IMR-90 (cell line): ENCODE results near the gene ROBO1. TPM values are rescaled to one million over a fixed set of nuclear protein-coding genes. Genes with fewer than 3 reads are reported as not detected.

Experiments used
- ATAC-seq: fragments of 200-7000 bp; cut with Tn5 transposase; 2 replicates; pipeline ENCODE4 v1.9.1; 2020; ENCODE audit warnings: low read depth, mild to moderate bottlenecking, moderate library complexity
- BruUV-seq: library from RNA; stranded (reverse); fragments of 400-500 nt; replicated peaks from 2 replicates; lab custom pipeline; 2021; lab: Mats Ljungman, UMichigan
- CTCF ChIA-PET: fragments of 300-600 bp; formaldehyde crosslinking; extraction: SDS; loops from one replicate; lab custom pipeline; 2021; ENCODE audit warnings: antibody characterized with exemption; lab: Yijun Ruan, JAX
- POLR2A ChIA-PET: fragments of 300-600 bp; sonication (Branson Sonifier 250); formaldehyde crosslinking; loops from one replicate; lab custom pipeline; 2022; ENCODE audit warnings: antibody characterized with exemption; ENCODE audit not compliant: unreplicated experiment; lab: Charles Lee
- DNase-seq: peaks from one replicate; pipeline ENCODE4 v3.0.0; 2013
- H2AFZ ChIP-seq: replicated peaks from 2 replicates; pipeline ENCODE3; 2013; ENCODE audit warnings: low read length, mild to moderate bottlenecking; ENCODE audit not compliant: poor library complexity
- H2AK5ac ChIP-seq: 2 replicates; pipeline ENCODE4 v1.6.1; 2013; ENCODE audit warnings: low read depth, low read length, inconsistent platforms
- H2AK9ac ChIP-seq: replicated peaks from 2 replicates; pipeline ENCODE3; 2013; ENCODE audit warnings: mild to moderate bottlenecking, low read depth, low read length, moderate library complexity; ENCODE audit not compliant: poor library complexity
- H2BK120ac ChIP-seq: 2 replicates; pipeline ENCODE4 v1.6.1; 2013; ENCODE audit warnings: low read depth, low read length, inconsistent platforms
- H2BK15ac ChIP-seq: 3 replicates; pipeline ENCODE4 v1.6.1; 2013; ENCODE audit warnings: low read depth, low read length, inconsistent platforms
- H2BK20ac ChIP-seq: 2 replicates; pipeline ENCODE4 v1.6.1; 2013; ENCODE audit warnings: low read depth, mild to moderate bottlenecking, inconsistent platforms, low read length, moderate library complexity
- H2BK5ac ChIP-seq: 2 replicates; pipeline ENCODE4 v1.6.1; 2013; ENCODE audit warnings: mild to moderate bottlenecking, low read depth, low read length, inconsistent platforms; ENCODE audit not compliant: poor library complexity, severe bottlenecking
- H3K14ac ChIP-seq: replicated peaks from 2 replicates; pipeline ENCODE4 v1.6.1; 2013; ENCODE audit warnings: low read depth, low read length, inconsistent platforms
- H3K18ac ChIP-seq: 2 replicates; pipeline ENCODE4 v1.6.1; 2013; ENCODE audit warnings: low read depth, low read length, control low read depth
- H3K23ac ChIP-seq: 2 replicates; pipeline ENCODE4 v1.6.1; 2013; ENCODE audit warnings: low read depth, low read length, inconsistent platforms
- H3K27ac ChIP-seq: 2 replicates; pipeline ENCODE4 v1.5.1; 2013; ENCODE audit warnings: mild to moderate bottlenecking, control low read depth, low read length; ENCODE audit not compliant: insufficient read depth
- H3K27me3 ChIP-seq: 2 replicates; pipeline ENCODE4 v1.6.1; 2013; ENCODE audit warnings: low read length; ENCODE audit not compliant: control insufficient read depth, insufficient read depth
- H3K36me3 ChIP-seq: 2 replicates; pipeline ENCODE4 v1.6.1; 2013; ENCODE audit warnings: low read length, mixed read lengths; ENCODE audit not compliant: control insufficient read depth, insufficient read depth
- H3K4ac ChIP-seq: 2 replicates; pipeline ENCODE4 v1.6.1; 2013; ENCODE audit warnings: low read depth, low read length, inconsistent platforms
- H3K4me1 ChIP-seq: 2 replicates; pipeline ENCODE4 v1.6.1; 2013; ENCODE audit warnings: low read length, mixed read lengths; ENCODE audit not compliant: control insufficient read depth, insufficient read depth
- H3K4me2 ChIP-seq: 2 replicates; pipeline ENCODE4 v1.6.1; 2013; ENCODE audit warnings: low read depth, mild to moderate bottlenecking, control low read depth, low read length, moderate library complexity
- H3K4me3 ChIP-seq: 2 replicates; pipeline ENCODE4 v1.5.1; 2013; ENCODE audit warnings: low read depth, mild to moderate bottlenecking, control low read depth, low read length, moderate library complexity; ENCODE audit not compliant: insufficient read depth
- H3K56ac ChIP-seq: 2 replicates; pipeline ENCODE4 v1.6.1; 2013; ENCODE audit warnings: low read length, inconsistent platforms; ENCODE audit not compliant: insufficient read depth; ENCODE audit errors: extremely low read depth
- H3K79me1 ChIP-seq, 2 experiments: 2 replicates each; pipeline ENCODE4 v1.6.1; 2013; ENCODE audit warnings: low read length in 2 of 2, inconsistent platforms in 1 of 2, low read depth in 1 of 2
- H3K9ac ChIP-seq: 2 replicates; pipeline ENCODE4 v1.6.1; 2013; ENCODE audit warnings: low read depth, low read length, control low read depth
- H3K9me1 ChIP-seq: 2 replicates; pipeline ENCODE4 v1.6.1; 2013; ENCODE audit warnings: low read length, inconsistent platforms; ENCODE audit not compliant: insufficient read depth
- H3K9me3 ChIP-seq: 2 replicates; pipeline ENCODE4 v1.6.1; 2013; ENCODE audit warnings: low read length; ENCODE audit not compliant: control insufficient read depth, insufficient read depth
- H4K20me1 ChIP-seq: 2 replicates; pipeline ENCODE4 v1.6.1; 2013; ENCODE audit warnings: low read length, inconsistent platforms; ENCODE audit not compliant: insufficient read depth
- H4K5ac ChIP-seq: 2 replicates; pipeline ENCODE4 v1.6.1; 2013; ENCODE audit warnings: mild to moderate bottlenecking, low read depth, low read length, control low read depth
- H4K8ac ChIP-seq, 2 experiments: 2 replicates each; pipeline ENCODE4 v1.6.1; 2013; ENCODE audit warnings: low read depth in 2 of 2, low read length in 2 of 2, control low read depth in 1 of 2, inconsistent platforms in 1 of 2
- H4K91ac ChIP-seq: 2 replicates; pipeline ENCODE4 v1.6.1; 2013; ENCODE audit warnings: low read depth, low read length, inconsistent platforms; ENCODE audit not compliant: insufficient read depth
- BHLHE40 ChIP-seq: fragments of 150-350 bp; IDR thresholded peaks from 2 replicates; pipeline ENCODE4 v1.6.1; 2016; ENCODE audit warnings: mild to moderate bottlenecking, low read depth, low read length
- CEBPB ChIP-seq: IDR thresholded peaks from 2 replicates; pipeline ENCODE4 v1.6.1; 2012; ENCODE audit warnings: low read depth, low read length, improper control_type of control experiment
- CHD1 ChIP-seq: IDR thresholded peaks from 2 replicates; pipeline ENCODE4 v1.6.1; 2012; ENCODE audit warnings: low read depth, low read length, improper control_type of control experiment
- FOS ChIP-seq: fragments of 150-350 bp; IDR thresholded peaks from 2 replicates; pipeline ENCODE4 v1.6.1; 2016; ENCODE audit warnings: low read depth, low read length
- MAFK ChIP-seq: IDR thresholded peaks from 2 replicates; pipeline ENCODE4 v1.6.1; 2012; ENCODE audit warnings: low read depth, low read length, improper control_type of control experiment
- MAZ ChIP-seq: IDR thresholded peaks from 2 replicates; pipeline ENCODE4 v1.6.1; 2012; ENCODE audit warnings: low read depth, mild to moderate bottlenecking, low read length, improper control_type of control experiment, moderate library complexity, borderline replicate concordance
- MXI1 ChIP-seq: IDR thresholded peaks from 2 replicates; pipeline ENCODE4 v1.6.1; 2012; ENCODE audit warnings: low read depth, mild to moderate bottlenecking, low read length, moderate library complexity, borderline replicate concordance
- NFE2L2 ChIP-seq: fragments of 150-350 bp; IDR thresholded peaks from 2 replicates; pipeline ENCODE4 v1.6.1; 2016; ENCODE audit warnings: low read depth, mild to moderate bottlenecking, low read length
- POLR2A ChIP-seq: IDR thresholded peaks from 2 replicates; pipeline ENCODE4 v1.6.1; 2012; ENCODE audit warnings: mild to moderate bottlenecking, low read depth, low read length
- RAD21 ChIP-seq: IDR thresholded peaks from 2 replicates; pipeline ENCODE4 v1.6.1; 2012; ENCODE audit warnings: low read length, improper control_type of control experiment
- RCOR1 ChIP-seq: IDR thresholded peaks from 2 replicates; pipeline ENCODE4 v1.6.1; 2012; ENCODE audit warnings: mild to moderate bottlenecking, low read length, improper control_type of control experiment; ENCODE audit not compliant: insufficient replicate concordance
- RFX5 ChIP-seq: IDR thresholded peaks from 2 replicates; pipeline ENCODE4 v1.8.0; 2012; ENCODE audit warnings: low read depth, mild to moderate bottlenecking, low read length, moderate library complexity
- SMC3 ChIP-seq: fragments of 150-350 bp; IDR thresholded peaks from 2 replicates; pipeline ENCODE4 v1.6.1; 2016; ENCODE audit warnings: low read depth, mild to moderate bottlenecking, antibody characterized with exemption, low read length, moderate library complexity
- USF2 ChIP-seq: fragments of 150-350 bp; IDR thresholded peaks from 2 replicates; pipeline ENCODE4 v1.6.1; 2017; ENCODE audit warnings: mild to moderate bottlenecking, antibody characterized with exemption, low read length, low read depth
- WGBS, 2 experiments: methylation state at CpG; one replicate each; pipeline versions ENCODE4 v1.1.5 to v1.1.7; 2013; ENCODE audit warnings: missing lambda C conversion rate in 2 of 2; ENCODE audit not compliant: insufficient read length in 1 of 2; ENCODE audit errors: extremely low coverage in 2 of 2; 5-methylcytosine and 5-hydroxymethylcytosine counted together
- dilution Hi-C: fragments of 300-500 bp; cut with HindIII; formaldehyde crosslinking; loops from one replicate; pipeline ENCODE4 v1.14.3; 2018; ENCODE audit warnings: low sequenced_read_pairs; ENCODE audit not compliant: unreplicated experiment
- in situ Hi-C: fragments of 300-500 bp; cut with MboI; formaldehyde crosslinking; loops from 3 replicates; pipeline ENCODE4 v1.14.3; 2019; ENCODE audit warnings: low sequenced_read_pairs, inconsistent platforms, mixed read lengths
- intact Hi-C: fragments of 100-400 bp; cut with micrococcal nuclease; formaldehyde crosslinking; loops from 2 replicates; pipeline ENCODE4 v1.10.0; 2022
- polyA plus RNA-seq, 3 experiments: library from polyadenylated mRNA; depleted of rRNA; stranded (reverse); fragments of >200 nt; gene quantifications; 2 replicates each; pipeline ENCODE4 v1.2.3, GENCODE V29; 2012; ENCODE audit warnings: low replicate concordance in 1 of 3
- total RNA-seq: library from RNA; depleted of rRNA; stranded (reverse); fragments of >200 nt; gene quantifications from 2 replicates; pipeline ENCODE4 v1.2.3, GENCODE V29; 2012
- TF ChIP-seq, protein P1 (sequence below): fragments of 150-350 bp; IDR thresholded peaks from 2 replicates; pipeline ENCODE4 v1.6.1; 2016; ENCODE audit warnings: low read depth, mild to moderate bottlenecking, low read length, moderate library complexity, borderline replicate concordance

The ROBO1 gene
- total and polyA plus RNA-seq, 2 of the 4 experiments (the other 2 are of a cell fraction): 24.1 to 53.9 TPM

GRCh38 chr3:79236496-79236895, 531.3 kb downstream of the ROBO1 start (continued):
- TF ChIP-seq RAD21 (no peak), MXI1 (no peak), BHLHE40 (no peak)

DNA sequence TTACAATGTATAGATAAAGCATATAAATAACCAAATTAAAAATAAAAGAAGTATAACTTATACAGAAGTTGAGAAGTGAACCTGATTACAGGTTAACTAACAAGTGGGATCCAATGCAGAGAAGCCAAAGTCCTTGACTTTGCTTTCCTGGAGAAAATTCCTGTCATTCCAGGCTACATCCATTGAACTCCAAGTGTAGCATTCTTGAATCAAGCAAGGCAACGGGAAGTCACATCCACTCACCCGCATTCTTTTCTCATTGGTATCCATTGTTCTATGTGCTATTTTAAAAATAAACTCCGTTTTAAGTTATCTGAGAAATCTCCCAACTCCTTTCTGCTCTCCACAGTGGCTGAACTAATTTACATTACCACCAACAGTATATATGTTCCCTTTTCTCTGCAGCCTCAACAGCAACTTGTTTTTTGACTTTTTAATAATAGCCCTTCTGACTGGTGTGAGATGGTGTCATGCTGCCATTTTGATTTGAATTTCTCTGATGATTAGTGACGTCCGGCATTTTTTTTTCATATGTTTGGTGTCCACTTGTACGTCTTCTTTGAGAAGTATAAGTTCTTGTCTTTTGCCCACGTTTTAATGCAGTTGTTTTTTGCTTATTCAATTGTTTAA, 534.3 kb downstream of the ROBO1 start:
- Histone ChIP-seq H3K4me2 (no peak overlapping the region), H2BK15ac (no peak overlapping the region), H3K56ac (no peak overlapping the region), H3K14ac (no peak overlapping the region), H4K20me1 (no peaks in the 10 kb centered on the region), H2BK5ac (no peak overlapping the region), H3K36me3 (no peaks in the 10 kb centered on the region), H3K27me3 (no peaks in the 10 kb centered on the region), H3K9ac (no peak overlapping the region), H3K9me3 (no peaks in the 10 kb centered on the region), H4K91ac (no peak overlapping the region), H4K8ac (no peak overlapping the region), H3K23ac (no peak overlapping the region), H2BK120ac (no peak overlapping the region), H2AFZ (no peak overlapping the region), H2BK20ac (no peak overlapping the region), H3K9me1 (no peaks in the 10 kb centered on the region), H3K4ac (no peak overlapping the region), H2AK9ac (no peak overlapping the region), H4K5ac (no peak overlapping the region), H2AK5ac (no peak overlapping the region), H3K27ac (no peak overlapping the region), H3K79me1 (no peaks in the 10 kb centered on the region), H3K4me3 (no peak overlapping the region), H3K4me1 (no peaks in the 10 kb centered on the region), H3K18ac (no peak overlapping the region)
- in situ Hi-C loops: no loop called here
- ChIA-PET CTCF (no interaction called here), POLR2A (no interaction called here)
- BruUV-seq: no TSS peak
- ATAC-seq: no peak
- no peak for TF ChIP-seq BHLHE40
- no peak for TF ChIP-seq RCOR1
- no peak for TF ChIP-seq USF2
- TF ChIP-seq POLR2A: no peak
- TF ChIP-seq SMC3: no peak
- TF ChIP-seq CHD1: no peak
- TF ChIP-seq, protein P1, sequence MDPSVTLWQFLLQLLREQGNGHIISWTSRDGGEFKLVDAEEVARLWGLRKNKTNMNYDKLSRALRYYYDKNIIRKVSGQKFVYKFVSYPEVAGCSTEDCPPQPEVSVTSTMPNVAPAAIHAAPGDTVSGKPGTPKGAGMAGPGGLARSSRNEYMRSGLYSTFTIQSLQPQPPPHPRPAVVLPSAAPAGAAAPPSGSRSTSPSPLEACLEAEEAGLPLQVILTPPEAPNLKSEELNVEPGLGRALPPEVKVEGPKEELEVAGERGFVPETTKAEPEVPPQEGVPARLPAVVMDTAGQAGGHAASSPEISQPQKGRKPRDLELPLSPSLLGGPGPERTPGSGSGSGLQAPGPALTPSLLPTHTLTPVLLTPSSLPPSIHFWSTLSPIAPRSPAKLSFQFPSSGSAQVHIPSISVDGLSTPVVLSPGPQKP: no peak
- no peak for TF ChIP-seq CEBPB
- no peak for TF ChIP-seq MXI1
- TF ChIP-seq RFX5: no peak
- no peak for TF ChIP-seq RAD21
- TF ChIP-seq MAZ: no peak
- TF ChIP-seq MAFK: no peak
- no peak for TF ChIP-seq FOS
- no peak for TF ChIP-seq NFE2L2
- intact Hi-C loops: loop anchor here (10.0 kb wide), 1 partner anchor 129 kb away; no protein-coding TSS in a partner anchor
- WGBS, 2 experiments: no CpG with 5 or more reads among the region's 7 CpGs
- dilution Hi-C loops: no loop called here
- DNase-seq: no peak
